Measurements from ENCODE around the gene CLCN6.

GRCh38 chr1:11823366-11824137, 17.6 kb downstream of the CLCN6 start:
- TF ChIP-seq CTCF (conservative IDR thresholded peaks at IDR 0.05) (no peak), ZFX (IDR thresholded peaks at IDR 0.05) (no peak)

All from C4-2B (cell line).